Keratinocyte (primary cell): ENCODE measurements around the gene ZNF638.

Experiments
- EZH2 ChIP-seq: IDR thresholded peaks from one replicate; pipeline ENCODE4 v1.6.1; 2012; ENCODE audit warnings: inconsistent platforms, mild to moderate bottlenecking, low read length, moderate library complexity
- TF ChIP-seq, protein P1 (sequence below), 3 experiments: IDR thresholded peaks in 1 of 3; conservative IDR thresholded peaks in 1 of 3; optimal IDR thresholded peaks in 1 of 3; 2 replicates in 2 of 3; 3 replicates in 1 of 3; pipeline versions ENCODE3 to v1.5.1; 2011; ENCODE audit warnings: low read length in 3 of 3, mild to moderate bottlenecking in 3 of 3, moderate library complexity in 2 of 3, control low read depth in 1 of 3, inconsistent platforms in 1 of 3; ENCODE audit not compliant: insufficient read depth in 2 of 3; ENCODE audit errors: extremely low read depth in 1 of 3

DNA sequence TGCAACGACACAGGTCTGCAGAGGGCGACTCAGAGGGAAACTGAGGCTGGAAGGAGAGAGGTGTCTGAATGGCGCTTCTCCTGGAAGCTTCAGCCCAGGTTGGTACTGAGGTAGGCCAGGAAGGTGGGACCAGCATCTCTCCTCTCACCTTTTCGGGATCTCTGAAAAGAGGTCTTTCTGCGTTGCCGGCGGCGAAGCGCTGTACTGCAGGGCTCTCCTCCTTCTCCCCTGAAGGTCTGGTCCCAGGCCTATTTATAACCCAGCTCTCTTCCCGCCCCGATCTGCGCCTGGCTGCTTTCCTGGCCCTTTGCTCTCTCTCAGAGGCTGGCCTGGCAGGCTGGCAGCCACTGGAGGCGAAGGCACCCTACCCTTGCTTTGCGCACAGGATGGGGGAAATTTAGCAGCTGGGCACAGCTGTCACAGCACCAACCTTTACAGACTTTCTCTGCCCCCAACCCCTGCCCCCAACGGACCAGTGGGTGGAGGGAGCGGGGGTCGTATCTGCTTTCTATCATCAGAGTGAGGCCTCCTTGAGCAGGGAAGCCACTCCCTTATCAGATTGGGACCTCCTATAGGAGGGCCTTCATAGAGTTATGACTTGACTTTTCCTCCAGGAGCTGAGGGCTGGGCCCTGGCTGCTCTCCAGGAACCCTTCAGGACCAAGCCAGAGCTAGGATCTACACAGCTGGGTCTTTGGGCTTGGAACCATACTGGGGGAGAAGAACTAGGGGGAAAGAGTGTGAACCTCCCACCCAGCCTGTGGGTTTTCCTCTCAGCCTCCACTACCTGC lies 122.8 kb downstream of the ZNF638 start:
- TF ChIP-seq, protein P1, sequence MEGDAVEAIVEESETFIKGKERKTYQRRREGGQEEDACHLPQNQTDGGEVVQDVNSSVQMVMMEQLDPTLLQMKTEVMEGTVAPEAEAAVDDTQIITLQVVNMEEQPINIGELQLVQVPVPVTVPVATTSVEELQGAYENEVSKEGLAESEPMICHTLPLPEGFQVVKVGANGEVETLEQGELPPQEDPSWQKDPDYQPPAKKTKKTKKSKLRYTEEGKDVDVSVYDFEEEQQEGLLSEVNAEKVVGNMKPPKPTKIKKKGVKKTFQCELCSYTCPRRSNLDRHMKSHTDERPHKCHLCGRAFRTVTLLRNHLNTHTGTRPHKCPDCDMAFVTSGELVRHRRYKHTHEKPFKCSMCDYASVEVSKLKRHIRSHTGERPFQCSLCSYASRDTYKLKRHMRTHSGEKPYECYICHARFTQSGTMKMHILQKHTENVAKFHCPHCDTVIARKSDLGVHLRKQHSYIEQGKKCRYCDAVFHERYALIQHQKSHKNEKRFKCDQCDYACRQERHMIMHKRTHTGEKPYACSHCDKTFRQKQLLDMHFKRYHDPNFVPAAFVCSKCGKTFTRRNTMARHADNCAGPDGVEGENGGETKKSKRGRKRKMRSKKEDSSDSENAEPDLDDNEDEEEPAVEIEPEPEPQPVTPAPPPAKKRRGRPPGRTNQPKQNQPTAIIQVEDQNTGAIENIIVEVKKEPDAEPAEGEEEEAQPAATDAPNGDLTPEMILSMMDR (optimal IDR thresholded peaks at IDR 0.05 in 1 of 3, IDR thresholded peaks at IDR 0.05 in 1 of 3, conservative IDR thresholded peaks at IDR 0.05 in 1 of 3; ENCODE audit: extremely low read depth in 1 of 3, insufficient read depth in 2 of 3, low read length in 3 of 3), result no peak
- no peak for TF ChIP-seq EZH2
